HEK293 (cell line): ENCODE data around the gene MISP3.

ENCODE experiments used
- FEZF1 ChIP-seq: fragments of 450-650 bp; formaldehyde crosslinking; IDR thresholded peaks from 2 replicates; pipeline ENCODE4 v1.5.1; 2016; ENCODE audit warnings: missing biosample characterization, missing genetic modification characterization
- GLIS1 ChIP-seq: fragments of 450-650 bp; formaldehyde crosslinking; IDR thresholded peaks from 2 replicates; pipeline ENCODE4 v1.5.1; 2016; ENCODE audit warnings: missing biosample characterization, missing genetic modification characterization
- KLF1 ChIP-seq: fragments of 450-650 bp; formaldehyde crosslinking; IDR thresholded peaks from 2 replicates; pipeline ENCODE4 v1.5.1; 2016; ENCODE audit warnings: missing biosample characterization, missing genetic modification characterization
- PATZ1 ChIP-seq: fragments of 450-650 bp; formaldehyde crosslinking; IDR thresholded peaks from 2 replicates; pipeline ENCODE4 v1.5.1; 2016; ENCODE audit warnings: missing biosample characterization, missing genetic modification characterization
- PRDM10 ChIP-seq: fragments of 450-650 bp; formaldehyde crosslinking; IDR thresholded peaks from 2 replicates; pipeline ENCODE4 v1.5.1; 2016; ENCODE audit warnings: missing biosample characterization, missing genetic modification characterization
- SCRT1 ChIP-seq: fragments of 450-650 bp; formaldehyde crosslinking; IDR thresholded peaks from 2 replicates; pipeline ENCODE4 v1.5.1; 2016; ENCODE audit warnings: missing biosample characterization, missing genetic modification characterization, borderline replicate concordance
- SP7 ChIP-seq: fragments of 450-650 bp; formaldehyde crosslinking; IDR thresholded peaks from 2 replicates; pipeline ENCODE4 v1.5.1; 2016; ENCODE audit warnings: missing biosample characterization, missing genetic modification characterization
- ZBTB10 ChIP-seq: fragments of 450-650 bp; formaldehyde crosslinking; IDR thresholded peaks from 2 replicates; pipeline ENCODE4 v1.5.1; 2016; ENCODE audit warnings: missing biosample characterization, missing genetic modification characterization
- ZBTB20 ChIP-seq: fragments of 450-650 bp; formaldehyde crosslinking; IDR thresholded peaks from 2 replicates; pipeline ENCODE4 v1.5.1; 2016; ENCODE audit warnings: missing biosample characterization, missing genetic modification characterization
- ZBTB21 ChIP-seq: fragments of 450-650 bp; formaldehyde crosslinking; IDR thresholded peaks from 2 replicates; pipeline ENCODE4 v1.5.1; 2017; ENCODE audit warnings: missing biosample characterization, missing genetic modification characterization
- ZBTB44 ChIP-seq: fragments of 450-650 bp; IDR thresholded peaks from 2 replicates; pipeline ENCODE4 v1.5.1; 2018; ENCODE audit warnings: missing biosample characterization, mild to moderate bottlenecking, missing genetic modification characterization
- ZEB2 ChIP-seq: fragments of 450-650 bp; formaldehyde crosslinking; IDR thresholded peaks from 2 replicates; pipeline ENCODE4 v1.5.1; 2016; ENCODE audit warnings: missing biosample characterization, missing genetic modification characterization
- ZFHX2 ChIP-seq: fragments of 450-650 bp; formaldehyde crosslinking; conservative IDR thresholded peaks from 2 replicates; pipeline ENCODE4 v1.5.1; 2016; ENCODE audit warnings: missing biosample characterization, missing genetic modification characterization
- ZNF112 ChIP-seq: fragments of 450-650 bp; formaldehyde crosslinking; IDR thresholded peaks from 2 replicates; pipeline ENCODE4 v1.5.0; 2017; ENCODE audit warnings: missing biosample characterization, missing genetic modification characterization
- ZNF138 ChIP-seq: fragments of 450-650 bp; formaldehyde crosslinking; IDR thresholded peaks from 2 replicates; pipeline ENCODE4 v1.5.1; 2016; ENCODE audit warnings: missing biosample characterization, missing genetic modification characterization, borderline replicate concordance
- ZNF16 ChIP-seq: fragments of 450-650 bp; formaldehyde crosslinking; IDR thresholded peaks from 2 replicates; pipeline ENCODE4 v1.5.1; 2016; ENCODE audit warnings: low read depth, missing biosample characterization, missing genetic modification characterization
- ZNF501 ChIP-seq: fragments of 450-650 bp; formaldehyde crosslinking; IDR thresholded peaks from 2 replicates; pipeline ENCODE4 v1.5.1; 2016; ENCODE audit warnings: missing biosample characterization, missing genetic modification characterization
- ZNF596 ChIP-seq: fragments of 450-650 bp; IDR thresholded peaks from 2 replicates; pipeline ENCODE4 v1.5.0; 2018; ENCODE audit warnings: missing biosample characterization, mild to moderate bottlenecking, missing genetic modification characterization, moderate library complexity
- ZNF629 ChIP-seq: fragments of 450-650 bp; formaldehyde crosslinking; IDR thresholded peaks from 2 replicates; pipeline ENCODE4 v1.5.1; 2017; ENCODE audit warnings: missing biosample characterization, missing genetic modification characterization
- ZNF670 ChIP-seq: fragments of 450-650 bp; formaldehyde crosslinking; IDR thresholded peaks from 2 replicates; pipeline ENCODE4 v1.5.1; 2016; ENCODE audit warnings: missing biosample characterization, missing genetic modification characterization, low read depth
- ZNF677 ChIP-seq: fragments of 450-650 bp; IDR thresholded peaks from 2 replicates; pipeline ENCODE4 v1.5.0; 2018; ENCODE audit warnings: missing biosample characterization, mild to moderate bottlenecking, missing genetic modification characterization, moderate library complexity
- ZNF830 ChIP-seq: fragments of 450-650 bp; IDR thresholded peaks from 2 replicates; pipeline ENCODE4 v1.5.0; 2018; ENCODE audit warnings: missing biosample characterization, missing genetic modification characterization, low read depth, mild to moderate bottlenecking, moderate library complexity
- TF ChIP-seq, protein P1 (sequence below): fragments of 450-650 bp; formaldehyde crosslinking; IDR thresholded peaks from 2 replicates; pipeline ENCODE4 v1.5.1; 2016; ENCODE audit warnings: missing biosample characterization, missing genetic modification characterization
- TF ChIP-seq, protein P2 (sequence below): fragments of 450-650 bp; formaldehyde crosslinking; IDR thresholded peaks from 2 replicates; pipeline ENCODE4 v1.5.1; 2017; ENCODE audit warnings: missing biosample characterization, mild to moderate bottlenecking, missing genetic modification characterization, moderate library complexity

The MISP3 gene

DNA sequence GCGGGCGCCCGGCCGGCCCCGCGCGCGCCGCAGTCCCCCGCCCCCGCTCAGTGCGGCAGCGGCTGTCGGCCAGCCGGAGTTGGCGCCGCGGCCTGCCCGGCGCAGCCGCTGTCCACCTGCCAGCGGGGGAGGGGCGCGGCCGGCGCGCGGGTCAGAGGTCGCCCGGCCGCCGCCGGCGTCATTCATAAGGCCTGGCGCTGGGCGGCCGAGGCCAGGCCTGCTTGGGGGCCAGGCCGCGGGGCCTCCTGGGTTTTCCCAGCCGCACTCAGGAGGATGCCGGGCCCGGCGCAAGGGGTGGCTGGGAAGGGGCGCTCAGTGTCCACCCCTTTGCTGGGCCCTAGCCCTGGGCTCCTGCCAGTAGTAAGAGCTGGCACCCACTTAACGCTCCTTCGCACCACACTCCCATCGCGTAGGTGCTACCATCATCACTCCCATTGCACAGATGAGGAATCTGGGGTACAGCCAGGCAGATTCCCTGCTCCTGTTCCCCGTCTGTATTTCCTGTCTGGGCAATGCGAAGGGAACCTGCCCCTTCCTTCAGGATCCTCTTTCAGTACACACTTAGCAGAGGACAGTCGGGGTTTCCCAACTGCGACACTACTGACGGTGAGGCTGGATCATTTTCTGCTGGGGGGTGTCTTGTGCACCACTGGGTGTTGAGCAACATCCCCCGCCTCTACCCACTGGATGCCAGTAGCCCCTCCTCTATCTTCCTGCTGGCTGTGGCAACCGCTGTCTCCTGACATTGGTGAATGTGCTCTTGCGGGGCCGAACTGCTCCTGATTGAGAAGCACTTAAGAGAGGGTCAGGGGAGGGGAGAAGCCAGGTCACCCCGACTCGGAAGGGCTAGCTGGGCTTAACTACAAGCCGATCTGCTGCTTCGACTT, 45.8 kb downstream of the MISP3 start (continued):
- TF ChIP-seq ZNF16 (tag by site-specific recombination), result no peak
- no peak for TF ChIP-seq FEZF1
- no peak for TF ChIP-seq ZNF138 (tag by site-specific recombination)
- TF ChIP-seq ZBTB10, result peak; percentile 75
- 0 out of 2 replicates have a peak, but pooled peaks have one; percentile 45 for TF ChIP-seq ZBTB44 (tag by site-specific recombination)
- peak; percentile 73 for TF ChIP-seq ZEB2
- TF ChIP-seq, protein P1, sequence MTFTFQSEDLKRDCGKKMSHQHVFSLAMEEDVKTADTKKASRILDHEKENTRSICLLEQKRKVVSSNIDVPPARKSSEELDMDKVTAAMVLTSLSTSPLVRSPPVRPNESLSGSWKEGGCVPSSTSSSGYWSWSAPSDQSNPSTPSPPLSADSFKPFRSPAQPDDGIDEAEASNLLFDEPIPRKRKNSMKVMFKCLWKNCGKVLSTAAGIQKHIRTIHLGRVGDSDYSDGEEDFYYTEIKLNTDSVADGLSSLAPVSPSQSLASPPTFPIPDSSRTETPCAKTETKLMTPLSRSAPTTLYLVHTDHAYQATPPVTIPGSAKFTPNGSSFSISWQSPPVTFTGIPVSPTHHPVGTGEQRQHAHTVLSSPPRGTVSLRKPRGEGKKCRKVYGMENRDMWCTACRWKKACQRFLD (tag by site-specific recombination), result no peak
- TF ChIP-seq, protein P2, sequence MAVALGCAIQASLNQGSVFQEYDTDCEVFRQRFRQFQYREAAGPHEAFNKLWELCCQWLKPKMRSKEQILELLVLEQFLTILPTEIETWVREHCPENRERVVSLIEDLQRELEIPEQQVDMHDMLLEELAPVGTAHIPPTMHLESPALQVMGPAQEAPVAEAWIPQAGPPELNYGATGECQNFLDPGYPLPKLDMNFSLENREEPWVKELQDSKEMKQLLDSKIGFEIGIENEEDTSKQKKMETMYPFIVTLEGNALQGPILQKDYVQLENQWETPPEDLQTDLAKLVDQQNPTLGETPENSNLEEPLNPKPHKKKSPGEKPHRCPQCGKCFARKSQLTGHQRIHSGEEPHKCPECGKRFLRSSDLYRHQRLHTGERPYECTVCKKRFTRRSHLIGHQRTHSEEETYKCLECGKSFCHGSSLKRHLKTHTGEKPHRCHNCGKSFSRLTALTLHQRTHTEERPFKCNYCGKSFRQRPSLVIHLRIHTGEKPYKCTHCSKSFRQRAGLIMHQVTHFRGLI (tag by site-specific recombination), result no peak
- TF ChIP-seq ZNF677, result no peak
- TF ChIP-seq ZNF830 (tag by site-specific recombination), result no peak
- peak; percentile 62 for TF ChIP-seq SP7 (tag by site-specific recombination)
- TF ChIP-seq ZBTB21 (tag by site-specific recombination), result peak; percentile 33
- peak; percentile 94 for TF ChIP-seq PRDM10 (tag by site-specific recombination)
- 0 out of 2 replicates have a peak, but pooled peaks have one; percentile 8 for TF ChIP-seq GLIS1 (tag by site-specific recombination)
- TF ChIP-seq ZNF596 (tag by site-specific recombination), result no peak
- TF ChIP-seq KLF1 (tag by site-specific recombination), result no peak
- no peak for TF ChIP-seq ZNF670 (tag by site-specific recombination)
- peak; percentile 94 for TF ChIP-seq ZBTB20 (tag by site-specific recombination)
- TF ChIP-seq PATZ1 (tag by site-specific recombination), result peak; percentile 66
- TF ChIP-seq ZNF629 (tag by site-specific recombination), result peak; percentile 70; the same call in 1 of the 2 replicates
- no peak for TF ChIP-seq ZNF501 (tag by site-specific recombination)
- TF ChIP-seq ZFHX2 (tag by site-specific recombination), result peak; percentile 30; the same call in 1 of the 2 replicates
- TF ChIP-seq ZNF112 (tag by site-specific recombination), result no peak
- no peak for TF ChIP-seq SCRT1 (tag by site-specific recombination)
